Effector CD4-positive, alpha-beta T cell (primary cell): Measurements from ENCODE around the gene SLC39A10.
"Not testable (repeated sequence)": the region's sequence is repeated elsewhere in the genome, so short reads cannot be mapped to it uniquely, and the experiment has no call there.

ENCODE experiments used
- DNase-seq: peaks from one replicate; pipeline ENCODE4 v3.0.0-alpha.2; 2020

The SLC39A10 gene

GRCh38 chr2:195647302-195647701, 9.7 kb upstream of the SLC39A10 start:
- no peak for DNase-seq

- DNase-seq: not testable (repeated sequence)
These were observed 8.7 kb upstream of the SLC39A10 start for GRCh38 chr2:195648370-195648769.

GRCh38 chr2:195648787-195649186, 8.2 kb upstream of the SLC39A10 start:
- no peak for DNase-seq

GRCh38 chr2:195649629-195650190, 7.3 kb upstream of the SLC39A10 start:
- no peak for DNase-seq

GRCh38 chr2:195651046-195651445, 6.0 kb upstream of the SLC39A10 start:
- DNase-seq: no peak

- no peak for DNase-seq
These were observed 4.1 kb upstream of the SLC39A10 start for GRCh38 chr2:195652911-195653310.

- no peak for DNase-seq
These were observed 716 bp upstream of the SLC39A10 start for GRCh38 chr2:195656161-195656858.

GRCh38 chr2:195657634-195658540, 861 bp downstream of the SLC39A10 start:
- DNase-seq: peak; percentile 50

GRCh38 chr2:195658541-195658890, 1.5 kb downstream of the SLC39A10 start:
- DNase-seq: peak; percentile 26

GRCh38 chr2:195659114-195659513, 2.1 kb downstream of the SLC39A10 start:
- peak; percentile 6 for DNase-seq

GRCh38 chr2:195659982-195660890, 3.2 kb downstream of the SLC39A10 start:
- peak; percentile 84 for DNase-seq

- DNase-seq: no peak
These were observed 5.1 kb downstream of the SLC39A10 start for GRCh38 chr2:195662138-195662537.

- DNase-seq: no peak
These were observed 6.0 kb downstream of the SLC39A10 start for GRCh38 chr2:195663007-195663406.

GRCh38 chr2:195664528-195664927, 7.5 kb downstream of the SLC39A10 start:
- no peak for DNase-seq

GRCh38 chr2:195665153-195665552, 8.1 kb downstream of the SLC39A10 start:
- not testable (repeated sequence) for DNase-seq

GRCh38 chr2:195666113-195666712, 9.2 kb downstream of the SLC39A10 start:
- no peak for DNase-seq

- no peak for DNase-seq
These were observed 10.9 kb downstream of the SLC39A10 start for GRCh38 chr2:195667974-195668373.

GRCh38 chr2:195670191-195670590, 13.2 kb downstream of the SLC39A10 start:
- no peak for DNase-seq

GRCh38 chr2:195671563-195671962, 14.5 kb downstream of the SLC39A10 start:
- DNase-seq: no peak

- no peak for DNase-seq
These were observed 15.6 kb downstream of the SLC39A10 start for GRCh38 chr2:195672674-195673073.

GRCh38 chr2:195674491-195675221, 17.6 kb downstream of the SLC39A10 start:
- no peak for DNase-seq
